HG03571 (cell line): Measurements from ENCODE around the gene WIPF2.

ENCODE experiments used
- ATAC-seq: cut with Tn5 transposase; IDR thresholded peaks from one replicate; pipeline ENCODE4 v1.9.1; 2021; ENCODE audit not compliant: unreplicated experiment

WIPF2 gene, protein sequence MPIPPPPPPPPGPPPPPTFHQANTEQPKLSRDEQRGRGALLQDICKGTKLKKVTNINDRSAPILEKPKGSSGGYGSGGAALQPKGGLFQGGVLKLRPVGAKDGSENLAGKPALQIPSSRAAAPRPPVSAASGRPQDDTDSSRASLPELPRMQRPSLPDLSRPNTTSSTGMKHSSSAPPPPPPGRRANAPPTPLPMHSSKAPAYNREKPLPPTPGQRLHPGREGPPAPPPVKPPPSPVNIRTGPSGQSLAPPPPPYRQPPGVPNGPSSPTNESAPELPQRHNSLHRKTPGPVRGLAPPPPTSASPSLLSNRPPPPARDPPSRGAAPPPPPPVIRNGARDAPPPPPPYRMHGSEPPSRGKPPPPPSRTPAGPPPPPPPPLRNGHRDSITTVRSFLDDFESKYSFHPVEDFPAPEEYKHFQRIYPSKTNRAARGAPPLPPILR

GRCh38 chr17:40218740-40219593 is at the start of gene WIPF2:
Gene WIPF2 (plus strand): TSS chr17:40219304. CDS start chr17:40256460, 37,156 bp downstream.
- ATAC-seq: peak; percentile 68

GRCh38 chr17:40170325-40170724 is 48.8 kb upstream of the WIPF2 start:
- ATAC-seq: no peak

DNA sequence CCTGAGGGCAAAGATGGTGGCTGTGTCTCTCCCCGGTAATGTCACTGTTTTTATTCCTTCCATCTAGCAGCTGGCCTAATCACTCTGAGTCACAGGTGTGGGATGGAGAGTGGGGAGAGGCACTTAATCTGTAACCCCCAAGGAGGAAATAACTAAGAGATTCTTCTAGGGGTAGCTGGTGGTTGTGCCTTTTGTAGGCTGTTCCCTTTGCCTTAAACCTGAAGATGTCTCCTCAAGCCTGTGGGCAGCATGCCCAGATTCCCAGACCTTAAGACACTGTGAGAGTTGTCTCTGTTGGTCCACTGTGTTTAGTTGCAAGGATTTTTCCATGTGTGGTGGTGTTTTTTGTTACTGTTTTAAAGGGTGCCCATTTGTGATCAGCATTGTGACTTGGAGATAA is 47.4 kb upstream of the WIPF2 start:
- no peak for ATAC-seq

DNA sequence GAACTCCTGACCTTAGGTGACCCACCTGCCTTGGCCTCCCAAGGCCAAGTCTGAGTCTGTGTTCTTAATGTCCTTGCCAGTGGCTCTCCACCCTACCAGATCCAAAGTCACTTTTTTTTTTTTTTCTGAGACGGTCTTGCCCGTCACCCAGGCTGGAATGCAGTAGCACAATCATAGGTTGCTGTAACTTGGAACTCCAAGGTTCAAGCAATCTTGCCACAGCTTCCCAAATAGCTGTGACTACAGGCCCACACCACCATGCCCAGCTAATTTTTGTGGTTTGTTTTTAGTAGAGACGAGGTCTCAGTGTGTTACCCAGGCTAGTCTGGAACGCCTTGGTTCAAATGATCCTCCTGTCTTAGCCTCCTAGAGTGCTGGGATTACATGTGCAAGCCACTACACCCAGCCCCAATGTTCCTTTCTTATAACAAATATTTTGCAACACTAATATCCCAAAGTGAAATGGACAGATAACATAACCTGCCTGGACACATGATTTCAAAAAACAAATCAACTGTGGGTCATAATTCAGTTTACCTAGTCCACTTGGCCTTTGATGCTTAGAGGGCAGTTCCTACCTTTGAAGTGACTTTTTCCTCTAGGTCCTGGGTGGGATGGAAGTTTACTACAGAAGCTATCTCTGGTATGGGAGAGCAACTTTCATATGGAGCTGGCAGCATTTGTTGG is 45.9 kb upstream of the WIPF2 start:
- ATAC-seq: no peak

- ATAC-seq: no peak
These were observed 45.3 kb upstream of the WIPF2 start for GRCh38 chr17:40173778-40174135.

GRCh38 chr17:40174514-40174913 is 44.6 kb upstream of the WIPF2 start:
- no peak for ATAC-seq

DNA sequence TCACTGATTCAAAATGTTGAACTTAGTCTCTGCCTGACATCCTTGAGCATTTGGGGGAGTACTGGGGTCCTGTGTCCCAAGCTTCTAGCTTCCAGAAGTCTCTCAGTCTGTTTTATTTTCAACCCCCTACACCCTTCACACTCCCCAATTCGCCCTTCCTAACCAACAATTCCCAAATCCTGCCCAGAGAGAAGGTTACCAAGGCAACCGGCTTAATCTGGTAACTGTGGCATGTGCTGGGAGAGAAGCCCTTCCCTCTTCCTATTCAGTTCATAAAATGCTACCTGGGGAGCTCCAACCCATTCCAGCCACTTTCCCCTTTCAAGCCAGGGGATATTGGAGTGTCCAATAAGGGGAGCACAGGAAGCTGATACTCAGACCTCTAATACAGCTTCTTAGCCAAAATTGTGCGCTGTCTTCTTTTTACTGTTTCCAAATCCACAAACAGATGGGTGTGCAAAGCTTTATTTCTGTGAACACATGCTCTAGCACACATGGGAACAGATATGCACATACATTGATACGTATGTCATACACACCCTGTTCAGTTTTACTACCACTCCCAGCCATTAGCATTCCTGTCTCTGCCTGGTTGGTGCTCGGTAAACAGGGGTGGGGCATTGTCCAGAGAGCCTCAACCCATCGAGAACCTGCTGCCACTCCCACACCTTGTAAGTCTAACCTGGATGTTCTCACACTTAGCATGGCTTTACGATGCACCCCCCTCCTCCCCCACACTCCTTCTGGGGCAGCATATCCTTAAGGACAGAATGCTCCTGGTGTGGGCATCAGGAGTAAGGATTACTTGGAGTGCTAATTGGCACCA is 43.0 kb upstream of the WIPF2 start:
- no peak for ATAC-seq

- no peak for ATAC-seq
These were observed 42.4 kb upstream of the WIPF2 start for GRCh38 chr17:40176754-40177110.

DNA sequence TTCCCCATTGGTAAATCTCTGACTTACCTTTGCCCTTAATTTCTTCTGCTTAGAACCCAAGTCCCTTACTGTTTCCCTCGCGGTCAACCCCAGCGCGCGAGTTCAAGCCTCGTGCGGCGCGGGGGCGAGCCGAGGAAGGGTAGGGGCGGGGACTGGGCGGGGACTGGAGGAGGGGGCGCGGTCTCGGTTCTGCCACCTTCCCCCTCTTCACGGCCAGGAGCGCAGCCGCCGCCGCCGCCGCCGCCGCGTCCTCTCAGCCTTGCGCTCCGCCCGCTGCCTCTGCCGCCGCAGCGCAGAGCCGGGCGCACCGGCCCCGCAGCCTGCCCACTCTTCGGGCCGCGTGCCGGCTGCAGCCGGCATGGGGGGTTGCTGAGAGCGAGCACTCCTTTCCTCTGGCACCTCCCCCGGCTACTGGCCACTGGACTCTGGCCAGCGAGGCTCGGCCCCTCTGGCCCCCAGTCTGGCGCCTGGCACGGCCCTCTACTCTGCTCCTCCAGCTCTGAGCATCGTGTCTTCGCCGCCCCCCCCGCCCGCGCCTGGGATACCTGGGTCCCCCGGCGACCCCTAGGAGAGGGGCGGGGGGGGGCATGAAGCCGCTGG is 41.7 kb upstream of the WIPF2 start, which contains the start of gene RAPGEFL1:
Gene RAPGEFL1 (plus strand): TSS at position 196 of the 600 bp plus-strand sequence. CDS start 392 bp downstream, at position 588.
- ATAC-seq: no peak

DNA sequence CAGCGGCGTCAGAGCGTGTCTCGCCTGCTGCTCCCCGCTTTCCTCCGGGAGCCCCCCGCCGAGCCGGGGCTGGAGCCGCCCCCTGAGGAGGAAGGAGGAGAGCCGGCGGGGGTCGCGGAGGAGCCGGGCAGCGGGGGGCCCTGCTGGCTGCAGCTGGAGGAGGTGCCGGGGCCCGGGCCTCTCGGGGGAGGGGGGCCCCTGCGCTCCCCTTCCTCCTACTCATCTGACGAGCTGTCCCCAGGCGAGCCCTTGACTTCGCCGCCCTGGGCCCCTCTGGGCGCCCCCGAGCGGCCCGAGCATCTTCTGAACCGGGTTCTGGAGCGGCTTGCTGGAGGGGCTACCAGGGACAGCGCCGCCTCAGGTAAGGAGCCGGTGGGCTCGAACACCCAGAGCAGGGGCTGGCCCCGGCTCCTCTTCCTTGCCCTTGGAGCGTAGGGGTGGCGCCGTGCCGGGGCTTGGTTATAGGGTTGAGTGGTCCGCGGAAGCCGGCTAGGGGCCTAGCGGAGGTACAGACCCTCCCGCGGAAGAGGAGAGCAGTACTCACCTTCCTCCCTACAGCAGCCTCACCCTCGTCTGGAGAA is 41.0 kb upstream of the WIPF2 start:
- no peak for ATAC-seq

DNA sequence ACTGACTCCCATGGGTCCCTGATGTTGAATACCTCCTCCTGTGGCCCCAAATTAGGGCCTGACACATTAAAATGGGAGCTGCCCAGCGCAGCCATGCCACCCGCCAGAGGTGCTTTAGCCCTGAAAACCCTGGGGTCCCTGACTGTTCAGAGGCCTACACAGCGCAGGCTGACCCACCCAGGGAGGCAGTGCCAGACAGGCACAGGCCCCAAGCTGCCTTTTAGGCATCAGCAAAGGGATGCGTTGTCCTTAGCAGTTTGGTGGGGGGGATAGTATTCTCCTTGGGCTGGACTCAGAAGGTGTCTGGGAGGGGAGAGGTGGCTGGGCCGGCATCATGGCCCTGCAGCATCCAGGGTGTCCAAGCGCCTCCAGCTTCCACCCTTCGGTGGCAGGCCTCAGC is 40.4 kb upstream of the WIPF2 start:
- no peak for ATAC-seq

- no peak for ATAC-seq
These were observed 39.0 kb upstream of the WIPF2 start for GRCh38 chr17:40179923-40180659.

DNA sequence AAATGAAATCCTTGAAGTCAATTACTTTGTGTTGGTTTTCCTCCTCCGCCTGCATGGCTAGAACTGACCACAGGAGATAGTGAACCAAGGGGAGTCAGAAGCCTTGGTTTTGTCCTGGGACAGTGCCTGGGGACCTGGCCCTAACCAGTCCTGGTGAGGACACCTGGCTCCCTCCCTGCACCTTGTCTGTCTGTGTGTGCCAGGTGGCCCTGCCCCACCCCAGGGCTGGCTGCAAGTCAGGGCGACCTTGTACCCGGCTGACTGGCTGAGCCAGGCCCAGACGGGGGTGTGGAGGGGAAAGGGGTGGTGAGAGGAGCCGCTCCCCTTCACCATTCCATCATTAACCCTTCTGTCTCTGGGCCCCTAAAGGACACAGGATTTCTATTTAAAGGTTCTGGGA is 38.4 kb upstream of the WIPF2 start:
- ATAC-seq: no peak

DNA sequence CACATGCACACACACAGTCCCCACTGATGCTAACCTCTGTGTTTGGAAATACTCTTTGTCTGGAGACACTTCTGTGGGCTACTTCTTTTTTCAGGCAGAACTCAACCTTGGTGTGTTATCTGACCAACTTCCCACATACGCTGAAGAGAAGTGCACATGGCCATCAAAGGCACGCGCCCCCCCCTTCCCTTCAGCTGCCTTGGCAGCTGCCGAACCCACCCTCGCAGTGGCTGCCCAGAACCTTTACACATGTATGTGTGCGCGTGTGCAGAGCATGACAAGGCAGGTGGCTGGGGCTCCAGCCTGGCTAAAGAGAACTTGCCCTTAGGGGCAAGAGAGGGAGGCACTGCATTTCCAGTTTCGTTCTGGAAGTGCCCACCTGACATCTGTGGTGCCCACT is 37.9 kb upstream of the WIPF2 start:
- no peak for ATAC-seq

DNA sequence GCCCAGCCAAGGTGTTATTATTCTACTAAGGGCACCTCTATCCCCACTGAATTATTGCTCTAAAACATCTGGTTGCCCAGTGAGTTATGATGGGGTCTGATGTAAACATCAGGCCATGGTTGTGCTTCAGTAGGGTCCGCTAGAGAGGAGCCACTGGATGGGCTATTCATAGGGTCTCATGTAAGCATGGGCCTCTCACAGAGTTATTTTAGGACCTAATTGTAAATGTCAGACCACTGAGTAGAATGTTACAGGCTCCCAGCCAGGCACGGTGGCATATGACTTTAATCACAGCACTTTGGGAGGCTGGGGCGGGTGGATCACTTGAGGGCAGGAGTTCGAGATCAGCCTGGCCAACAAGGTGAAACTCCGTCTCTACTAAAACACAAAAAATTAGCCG is 36.5 kb upstream of the WIPF2 start:
- no peak for ATAC-seq

DNA sequence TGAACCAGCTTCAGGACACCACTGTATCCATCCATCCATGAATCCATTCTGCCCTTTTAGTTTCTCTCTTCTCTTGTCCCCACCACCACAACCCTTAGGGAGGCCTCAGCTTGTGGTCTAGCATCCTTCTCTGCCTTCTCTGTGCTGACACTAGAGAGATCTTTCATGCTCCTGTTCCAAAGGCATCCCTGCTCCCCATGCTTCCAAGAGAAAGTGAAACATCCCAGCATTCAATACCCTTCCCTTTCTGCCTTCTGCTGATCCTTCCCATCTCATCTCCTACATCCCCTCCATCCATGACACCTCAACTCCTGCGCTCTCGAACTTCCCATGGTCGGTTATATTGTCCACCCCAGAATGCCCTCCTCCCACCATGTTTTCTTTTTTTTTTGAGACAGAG is 31.9 kb upstream of the WIPF2 start:
- no peak for ATAC-seq

GRCh38 chr17:40188694-40189093 is 30.4 kb upstream of the WIPF2 start:
- ATAC-seq: no peak

GRCh38 chr17:40190197-40191021 is 28.7 kb upstream of the WIPF2 start:
- no peak for ATAC-seq
